HG03439 (cell line): ENCODE data around the gene UVRAG.

Experiments
- ATAC-seq: cut with Tn5 transposase; IDR thresholded peaks from one replicate; pipeline ENCODE4 v1.9.1; 2021; ENCODE audit warnings: mild to moderate bottlenecking, moderate library complexity; ENCODE audit not compliant: unreplicated experiment

The UVRAG gene

GRCh38 chr11:76177250-76177686 is 362.3 kb downstream of the UVRAG start:
- ATAC-seq, result no peak

DNA sequence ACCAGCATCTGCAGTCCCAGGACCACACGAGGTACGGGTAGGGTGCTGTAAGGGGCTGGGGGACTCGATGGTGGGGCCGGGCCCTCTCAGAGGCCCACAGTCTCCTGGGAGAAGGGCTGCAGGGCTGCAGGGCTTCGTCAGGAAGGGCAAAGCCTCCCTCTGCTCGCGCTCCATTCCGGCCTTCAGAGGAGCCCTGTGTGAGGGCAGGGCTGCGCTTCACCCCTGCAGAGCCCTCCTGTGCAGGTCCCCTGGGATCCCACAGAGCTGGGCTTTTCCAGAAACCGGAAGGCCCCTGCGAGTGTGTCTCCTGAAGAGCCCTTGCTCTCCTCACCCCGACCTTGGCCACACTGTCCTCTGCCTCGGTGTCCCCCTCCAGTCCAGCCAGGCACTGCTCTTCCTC is 364.1 kb downstream of the UVRAG start:
- no peak for ATAC-seq

DNA sequence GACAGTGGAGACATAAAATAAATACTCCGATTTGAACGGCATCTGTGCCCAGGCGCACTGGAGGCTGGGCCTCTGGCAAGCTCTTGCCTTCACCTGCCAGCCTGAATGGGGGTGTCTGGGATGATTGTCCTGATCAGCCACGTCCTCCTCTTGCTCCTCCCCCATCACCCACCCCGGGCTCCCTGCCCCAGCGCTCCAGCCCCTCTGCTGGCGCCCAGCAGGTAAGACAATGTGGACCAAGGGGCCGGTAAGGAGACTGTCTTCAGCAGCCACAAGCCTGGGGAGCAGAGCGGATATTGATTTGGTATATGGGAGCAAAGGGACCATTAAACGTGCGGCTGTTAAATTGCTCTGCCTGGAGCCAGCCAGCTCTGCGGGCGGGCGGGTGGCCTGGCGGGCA is 366.4 kb downstream of the UVRAG start:
- ATAC-seq, result no peak

- no peak for ATAC-seq
These were observed 369.6 kb downstream of the UVRAG start for GRCh38 chr11:76184551-76184993.

DNA sequence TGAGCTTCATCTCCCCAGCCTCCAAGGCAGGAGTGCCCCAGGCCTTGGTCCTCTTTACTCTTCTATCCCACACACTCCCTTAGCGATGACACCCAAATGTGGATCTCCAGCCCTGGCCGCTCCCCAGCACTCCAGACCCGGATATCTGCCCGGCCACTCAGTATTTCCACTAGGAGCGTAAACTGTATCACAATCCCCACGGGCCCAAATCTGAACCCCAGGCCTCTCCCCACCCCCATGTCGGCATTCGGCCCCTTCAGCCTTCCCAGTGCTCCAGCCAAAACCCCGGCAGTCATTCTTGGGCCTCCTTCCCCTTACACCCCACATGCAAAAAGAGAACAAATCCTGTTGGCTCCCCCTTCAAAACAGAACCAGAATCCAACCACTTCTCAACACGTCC is 370.5 kb downstream of the UVRAG start:
- no peak for ATAC-seq

GRCh38 chr11:76185931-76186401 is 371.0 kb downstream of the UVRAG start:
- no peak for ATAC-seq

- ATAC-seq, result no peak
These were observed 371.8 kb downstream of the UVRAG start for GRCh38 chr11:76186776-76187279.

DNA sequence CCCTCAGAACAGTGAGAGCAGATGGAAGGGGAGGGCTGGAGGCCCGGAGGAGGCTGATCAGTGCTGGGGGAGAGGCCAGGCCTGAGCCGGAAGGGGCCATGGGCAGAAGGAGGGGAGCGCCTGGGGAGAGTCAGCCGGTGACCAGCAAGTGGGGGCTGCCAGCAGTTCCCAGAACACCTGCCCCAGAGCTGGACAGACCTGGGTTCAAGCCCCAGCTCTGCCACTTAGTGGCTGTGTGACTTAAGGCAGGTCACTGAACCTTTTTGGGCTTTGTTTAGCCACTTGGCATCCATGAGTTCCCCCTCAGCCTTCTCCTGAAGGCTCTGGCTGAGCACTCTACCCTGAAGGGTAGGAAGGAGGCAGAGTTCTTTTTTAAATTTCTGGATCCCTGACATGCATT is 373.9 kb downstream of the UVRAG start:
- no peak for ATAC-seq

GRCh38 chr11:76189682-76190081 is 374.7 kb downstream of the UVRAG start:
- no peak for ATAC-seq

DNA sequence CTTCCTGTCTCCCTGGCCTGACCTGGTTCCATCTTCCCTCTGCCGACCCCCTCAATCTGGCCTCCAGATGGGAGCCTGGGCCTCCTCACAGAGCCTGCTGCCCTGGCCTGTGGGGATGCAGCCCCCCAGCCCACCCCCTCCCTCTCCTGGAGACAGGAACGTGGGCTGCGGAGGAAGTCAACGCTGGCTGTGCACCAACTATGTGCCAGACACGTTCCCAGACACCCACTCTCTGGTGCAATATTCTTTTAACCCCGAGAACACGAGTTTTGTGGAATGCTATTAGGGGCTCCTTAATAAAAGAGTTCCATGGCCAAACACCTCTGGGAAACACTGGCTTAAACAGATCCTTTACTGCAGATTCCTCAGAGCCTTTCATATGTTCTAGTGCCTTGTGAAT is 375.4 kb downstream of the UVRAG start:
- ATAC-seq, result no peak
